ENCODE measurements around the gene TBX19.

- TF ChIP-seq TEAD4 (CRISPR knock-in tag; IDR thresholded peaks at IDR 0.05) (no peak), ELF4 (CRISPR knock-in tag; IDR thresholded peaks at IDR 0.05; ENCODE audit: low read depth) (no peak), CTCF (IDR thresholded peaks at IDR 0.05) (no peak), IRF2 (CRISPR knock-in tag; IDR thresholded peaks at IDR 0.05; ENCODE audit: borderline replicate concordance, low read depth) (no peak), USF2 (CRISPR knock-in tag; IDR thresholded peaks at IDR 0.05) (no peak), ZNF671 (CRISPR knock-in tag; IDR thresholded peaks at IDR 0.05) (no peak), NR2C2 (CRISPR knock-in tag; IDR thresholded peaks at IDR 0.05) (no peak), ZNF121 (CRISPR knock-in tag; IDR thresholded peaks at IDR 0.05) (no peak)
- TF ChIP-seq, protein P1, sequence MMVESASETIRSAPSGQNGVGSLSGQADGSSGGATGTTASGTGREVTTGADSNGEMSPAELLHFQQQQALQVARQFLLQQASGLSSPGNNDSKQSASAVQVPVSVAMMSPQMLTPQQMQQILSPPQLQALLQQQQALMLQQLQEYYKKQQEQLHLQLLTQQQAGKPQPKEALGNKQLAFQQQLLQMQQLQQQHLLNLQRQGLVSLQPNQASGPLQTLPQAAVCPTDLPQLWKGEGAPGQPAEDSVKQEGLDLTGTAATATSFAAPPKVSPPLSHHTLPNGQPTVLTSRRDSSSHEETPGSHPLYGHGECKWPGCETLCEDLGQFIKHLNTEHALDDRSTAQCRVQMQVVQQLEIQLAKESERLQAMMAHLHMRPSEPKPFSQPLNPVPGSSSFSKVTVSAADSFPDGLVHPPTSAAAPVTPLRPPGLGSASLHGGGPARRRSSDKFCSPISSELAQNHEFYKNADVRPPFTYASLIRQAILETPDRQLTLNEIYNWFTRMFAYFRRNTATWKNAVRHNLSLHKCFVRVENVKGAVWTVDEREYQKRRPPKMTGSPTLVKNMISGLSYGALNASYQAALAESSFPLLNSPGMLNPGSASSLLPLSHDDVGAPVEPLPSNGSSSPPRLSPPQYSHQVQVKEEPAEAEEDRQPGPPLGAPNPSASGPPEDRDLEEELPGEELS (CRISPR knock-in tag; IDR thresholded peaks at IDR 0.05), result no peak
Observed at GRCh38 chr1:168320800-168321450, 40.2 kb downstream of the TBX19 start.
